Astrocyte (in vitro differentiated cells and primary cell): ENCODE measurements around the gene SLC29A3. TPM values are rescaled to one million over a fixed set of nuclear protein-coding genes. Genes with fewer than 3 reads are reported as not detected.

Experiments used
- DNase-seq: peaks from one replicate; pipeline ENCODE4 v3.0.0-alpha.2; 2010; ENCODE audit warnings: low read depth
- FAIRE-seq: peaks from 2 replicates; lab custom pipeline; 2011; peaks lifted over from hg19 to GRCh38; lab: Jason Lieb, UNC
- H2AFZ ChIP-seq: 2 replicates; pipeline ENCODE4 v1.6.0; 2012; ENCODE audit warnings: low read depth, low read length, inconsistent platforms
- H3K27ac ChIP-seq: 2 replicates; pipeline ENCODE4 v1.5.1; 2011; ENCODE audit warnings: low read depth, low read length, inconsistent platforms
- H3K27me3 ChIP-seq: 2 replicates; pipeline ENCODE4 v1.6.0; 2011; ENCODE audit warnings: low read length, inconsistent platforms; ENCODE audit not compliant: insufficient read depth
- H3K36me3 ChIP-seq: 2 replicates; pipeline ENCODE4 v1.5.1; 2011; ENCODE audit warnings: low read length, inconsistent platforms; ENCODE audit not compliant: insufficient read depth
- H3K4me1 ChIP-seq: 2 replicates; pipeline ENCODE4 v1.5.1; 2011; ENCODE audit warnings: low read length, inconsistent platforms; ENCODE audit not compliant: insufficient read depth
- H3K4me2 ChIP-seq: 2 replicates; pipeline ENCODE4 v1.6.0; 2012; ENCODE audit warnings: low read length, inconsistent platforms
- H3K4me3 ChIP-seq: 2 replicates; pipeline ENCODE4 v1.5.1; 2011; ENCODE audit warnings: low read depth, mild to moderate bottlenecking, low read length, inconsistent platforms; ENCODE audit not compliant: insufficient read depth
- H3K79me2 ChIP-seq: 2 replicates; pipeline ENCODE4 v1.6.0; 2012; ENCODE audit warnings: mild to moderate bottlenecking, low read length, inconsistent platforms; ENCODE audit not compliant: insufficient read depth
- H3K9ac ChIP-seq: 2 replicates; pipeline ENCODE4 v1.6.0; 2012; ENCODE audit warnings: mild to moderate bottlenecking, low read length, inconsistent platforms
- H3K9me3 ChIP-seq: 2 replicates; pipeline ENCODE4 v1.5.1; 2012; ENCODE audit warnings: low read depth, mild to moderate bottlenecking, low read length, inconsistent platforms; ENCODE audit not compliant: insufficient read depth
- H4K20me1 ChIP-seq: 2 replicates; pipeline ENCODE4 v1.6.0; 2012; ENCODE audit warnings: low read length, inconsistent platforms; ENCODE audit not compliant: insufficient read depth
- H3K27ac Mint-ChIP-seq: one replicate; pipeline ENCODE4 v1.8.0; 2021; ENCODE audit warnings: mild to moderate bottlenecking, mixed read lengths; ENCODE audit not compliant: unreplicated experiment
- H3K27me3 Mint-ChIP-seq: one replicate; pipeline ENCODE4 v1.8.0; 2021; ENCODE audit warnings: low read depth, mixed read lengths; ENCODE audit not compliant: unreplicated experiment
- H3K36me3 Mint-ChIP-seq: one replicate; pipeline ENCODE4 v1.8.0; 2021; ENCODE audit warnings: low read depth, mixed read lengths; ENCODE audit not compliant: unreplicated experiment
- H3K4me1 Mint-ChIP-seq: one replicate; pipeline ENCODE4 v1.8.0; 2021; ENCODE audit warnings: low read depth, mixed read lengths; ENCODE audit not compliant: unreplicated experiment
- H3K4me3 Mint-ChIP-seq: one replicate; pipeline ENCODE4 v1.8.0; 2021; ENCODE audit warnings: mild to moderate bottlenecking, moderate library complexity, mixed read lengths; ENCODE audit not compliant: unreplicated experiment
- H3K9me3 Mint-ChIP-seq: one replicate; pipeline ENCODE4 v1.8.0; 2021; ENCODE audit warnings: mild to moderate bottlenecking, mixed read lengths; ENCODE audit not compliant: unreplicated experiment
- EZH2 ChIP-seq: IDR thresholded peaks from 2 replicates; pipeline ENCODE4 v1.6.1; 2012; ENCODE audit warnings: mild to moderate bottlenecking, low read length, inconsistent platforms; ENCODE audit not compliant: insufficient read depth
- total RNA-seq: library from RNA; stranded (reverse); gene quantifications from 2 replicates; pipeline ENCODE4 v1.2.1, GENCODE V29; 2021
- TF ChIP-seq, protein P1 (sequence below): IDR thresholded peaks from 2 replicates; pipeline ENCODE4 v1.5.1; 2011; ENCODE audit warnings: low read depth, mild to moderate bottlenecking, inconsistent platforms, low read length, moderate library complexity; ENCODE audit not compliant: insufficient read depth

Gene SLC29A3
- total RNA-seq, 1 donor from 2014 or later, result 3.4 TPM

DNA sequence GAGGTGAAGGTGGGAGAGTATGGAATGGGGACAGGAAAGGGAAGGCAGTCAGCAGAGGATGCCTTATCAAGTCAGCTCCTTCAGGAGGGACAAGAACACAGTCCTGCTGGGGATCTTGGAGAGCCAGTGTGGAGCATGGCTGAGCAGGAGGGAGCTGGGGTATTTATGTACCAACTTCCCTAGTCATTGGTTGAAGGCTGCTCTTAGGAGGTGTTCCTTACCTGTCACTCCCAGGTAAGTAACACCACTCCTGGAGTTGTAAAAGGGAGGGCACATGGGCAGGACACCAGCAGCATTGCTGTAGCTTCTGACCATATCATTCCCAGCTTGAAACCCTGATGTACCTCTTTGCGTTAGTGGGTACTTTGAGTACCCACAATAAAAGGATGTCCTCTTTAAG is 29.8 kb downstream of the SLC29A3 start:
- TF ChIP-seq, protein P1, sequence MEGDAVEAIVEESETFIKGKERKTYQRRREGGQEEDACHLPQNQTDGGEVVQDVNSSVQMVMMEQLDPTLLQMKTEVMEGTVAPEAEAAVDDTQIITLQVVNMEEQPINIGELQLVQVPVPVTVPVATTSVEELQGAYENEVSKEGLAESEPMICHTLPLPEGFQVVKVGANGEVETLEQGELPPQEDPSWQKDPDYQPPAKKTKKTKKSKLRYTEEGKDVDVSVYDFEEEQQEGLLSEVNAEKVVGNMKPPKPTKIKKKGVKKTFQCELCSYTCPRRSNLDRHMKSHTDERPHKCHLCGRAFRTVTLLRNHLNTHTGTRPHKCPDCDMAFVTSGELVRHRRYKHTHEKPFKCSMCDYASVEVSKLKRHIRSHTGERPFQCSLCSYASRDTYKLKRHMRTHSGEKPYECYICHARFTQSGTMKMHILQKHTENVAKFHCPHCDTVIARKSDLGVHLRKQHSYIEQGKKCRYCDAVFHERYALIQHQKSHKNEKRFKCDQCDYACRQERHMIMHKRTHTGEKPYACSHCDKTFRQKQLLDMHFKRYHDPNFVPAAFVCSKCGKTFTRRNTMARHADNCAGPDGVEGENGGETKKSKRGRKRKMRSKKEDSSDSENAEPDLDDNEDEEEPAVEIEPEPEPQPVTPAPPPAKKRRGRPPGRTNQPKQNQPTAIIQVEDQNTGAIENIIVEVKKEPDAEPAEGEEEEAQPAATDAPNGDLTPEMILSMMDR, result no peak
- TF ChIP-seq EZH2, result no peak
- peaks cover 3% of the 10 kb centered on the region for H3K4me1 ChIP-seq
- no peaks in the 10 kb centered on the region for H3K36me3 ChIP-seq
- no peak overlapping the region for H3K4me3 Mint-ChIP-seq
- H3K9me3 ChIP-seq, result no peaks in the 10 kb centered on the region
- no peaks in the 10 kb centered on the region for H3K9me3 Mint-ChIP-seq
- H3K27ac ChIP-seq, result no peak overlapping the region
- FAIRE-seq, result no peak
- peaks cover 9% of the 10 kb centered on the region for H3K36me3 Mint-ChIP-seq
- no peak overlapping the region for H3K9ac ChIP-seq
- H3K4me1 Mint-ChIP-seq, result peaks cover 1% of the 10 kb centered on the region
- H3K27me3 Mint-ChIP-seq, result peaks cover 76% of the 10 kb centered on the region
- H3K79me2 ChIP-seq, result no peaks in the 10 kb centered on the region
- no peak overlapping the region for H2AFZ ChIP-seq
- H3K27ac Mint-ChIP-seq, result peak overlapping the region; percentile 47
- H3K4me2 ChIP-seq, result no peak overlapping the region
- H3K27me3 ChIP-seq, result no peaks in the 10 kb centered on the region
- no peak overlapping the region for H3K4me3 ChIP-seq
- H4K20me1 ChIP-seq, result peaks cover 5% of the 10 kb centered on the region
- no peak for DNase-seq

DNA sequence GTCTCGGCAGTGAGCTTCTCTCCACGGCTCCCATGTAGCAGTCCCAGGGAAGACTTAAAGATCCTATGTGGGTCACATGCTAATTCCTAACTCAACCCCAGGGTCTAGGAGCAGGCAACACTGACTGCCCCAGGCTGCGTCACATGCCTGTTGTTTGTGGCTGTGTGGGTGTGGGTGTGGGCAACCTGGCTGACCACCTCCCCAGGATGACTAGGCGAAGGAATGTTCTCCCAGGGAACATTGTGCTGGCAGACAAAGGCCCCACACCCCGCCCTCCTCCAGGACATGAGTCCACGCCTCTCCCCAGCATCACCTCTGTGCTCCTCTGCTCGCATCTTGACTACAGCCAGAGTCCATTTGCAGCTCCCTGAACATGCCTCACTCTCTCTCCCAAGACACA is 30.3 kb downstream of the SLC29A3 start:
- Mint-ChIP-seq H3K9me3 (no peaks in the 10 kb centered on the region), H3K27me3 (peaks cover 73% of the 10 kb centered on the region), H3K36me3 (peaks cover 9% of the 10 kb centered on the region), H3K4me1 (no peaks in the 10 kb centered on the region), H3K27ac (peak overlapping the region; percentile 56), H3K4me3 (no peak overlapping the region)
- H3K9ac ChIP-seq, result no peak overlapping the region
- H3K27me3 ChIP-seq, result no peaks in the 10 kb centered on the region
- H3K27ac ChIP-seq, result no peak overlapping the region
- peaks cover 5% of the 10 kb centered on the region for H4K20me1 ChIP-seq
- no peak overlapping the region for H3K4me2 ChIP-seq
- no peaks in the 10 kb centered on the region for H3K36me3 ChIP-seq
- TF ChIP-seq, protein P1, result no peak
- TF ChIP-seq EZH2, result no peak
- no peaks in the 10 kb centered on the region for H3K79me2 ChIP-seq
- H3K9me3 ChIP-seq, result no peaks in the 10 kb centered on the region
- DNase-seq, result peak; percentile 51
- FAIRE-seq, result no peak
- no peak overlapping the region for H2AFZ ChIP-seq
- peaks cover 3% of the 10 kb centered on the region for H3K4me1 ChIP-seq
- H3K4me3 ChIP-seq, result no peak overlapping the region

DNA sequence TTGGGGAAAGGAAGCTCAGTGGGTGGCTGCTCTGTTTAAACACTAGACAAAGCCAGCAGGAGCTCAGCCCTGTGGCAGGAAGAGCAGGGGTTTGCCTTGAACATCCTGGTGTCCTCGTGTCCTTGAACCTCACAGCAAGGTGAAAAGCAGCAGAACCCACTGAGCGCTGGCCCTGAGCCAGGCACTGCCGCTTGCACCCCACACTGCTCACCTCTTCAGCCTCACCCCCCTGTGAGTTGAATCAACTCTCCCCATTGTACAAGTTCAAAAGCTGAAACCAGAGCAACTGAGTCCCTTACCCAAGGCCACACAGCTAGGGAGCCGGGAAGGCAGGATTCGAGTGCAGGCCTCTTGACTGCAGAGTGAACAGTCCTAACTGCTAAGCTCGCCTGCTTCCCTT is 32.0 kb downstream of the SLC29A3 start:
- no peak overlapping the region for H3K4me3 ChIP-seq
- no peak for FAIRE-seq
- DNase-seq, result no peak
- H2AFZ ChIP-seq, result no peak overlapping the region
- Mint-ChIP-seq H3K4me3 (no peak overlapping the region), H3K9me3 (no peaks in the 10 kb centered on the region), H3K27me3 (peaks cover 61% of the 10 kb centered on the region), H3K4me1 (peaks cover 10% of the 10 kb centered on the region), H3K27ac (no peak overlapping the region), H3K36me3 (peaks cover 9% of the 10 kb centered on the region)
- no peaks in the 10 kb centered on the region for H3K79me2 ChIP-seq
- peaks cover 8% of the 10 kb centered on the region for H3K4me1 ChIP-seq
- no peaks in the 10 kb centered on the region for H3K36me3 ChIP-seq
- H3K9me3 ChIP-seq, result no peaks in the 10 kb centered on the region
- TF ChIP-seq, protein P1, result no peak
- TF ChIP-seq EZH2, result no peak
- H3K9ac ChIP-seq, result no peak overlapping the region
- H3K27ac ChIP-seq, result no peak overlapping the region
- peaks cover 5% of the 10 kb centered on the region for H4K20me1 ChIP-seq
- no peaks in the 10 kb centered on the region for H3K27me3 ChIP-seq
- no peak overlapping the region for H3K4me2 ChIP-seq
